CD4-positive, alpha-beta T cell treated with Interleukin-17A for 4 hours (primary cell): ENCODE data around the gene UPP1.

ENCODE experiments used
- DNase-seq: peaks from one replicate; pipeline ENCODE4 v3.0.0-alpha.2; 2020; ENCODE audit warnings: mixed read lengths

The UPP1 gene

DNA sequence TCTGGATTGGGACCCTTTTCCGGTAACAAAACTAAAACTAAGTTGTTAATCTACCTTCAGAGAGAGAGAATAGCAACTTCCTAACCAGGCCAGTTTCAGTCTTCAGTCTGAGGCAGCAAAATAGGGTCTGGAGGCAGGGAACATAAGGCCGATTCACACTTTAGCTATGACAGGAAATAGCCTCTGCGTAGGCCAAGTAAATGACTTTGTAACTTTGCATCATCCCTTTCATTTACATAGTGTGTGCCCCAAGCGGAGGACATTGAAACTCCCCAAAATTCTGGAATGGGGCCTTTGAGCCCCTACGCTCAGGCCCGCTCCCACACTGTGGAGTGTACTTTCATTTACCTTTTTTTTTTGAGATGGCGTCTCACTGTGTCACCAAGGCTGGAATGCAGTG, 1.7 kb upstream of the UPP1 start:
- no peak for DNase-seq

GRCh38 chr7:48088559-48089045, 463 bp upstream of the UPP1 start:
- no peak for DNase-seq

DNA sequence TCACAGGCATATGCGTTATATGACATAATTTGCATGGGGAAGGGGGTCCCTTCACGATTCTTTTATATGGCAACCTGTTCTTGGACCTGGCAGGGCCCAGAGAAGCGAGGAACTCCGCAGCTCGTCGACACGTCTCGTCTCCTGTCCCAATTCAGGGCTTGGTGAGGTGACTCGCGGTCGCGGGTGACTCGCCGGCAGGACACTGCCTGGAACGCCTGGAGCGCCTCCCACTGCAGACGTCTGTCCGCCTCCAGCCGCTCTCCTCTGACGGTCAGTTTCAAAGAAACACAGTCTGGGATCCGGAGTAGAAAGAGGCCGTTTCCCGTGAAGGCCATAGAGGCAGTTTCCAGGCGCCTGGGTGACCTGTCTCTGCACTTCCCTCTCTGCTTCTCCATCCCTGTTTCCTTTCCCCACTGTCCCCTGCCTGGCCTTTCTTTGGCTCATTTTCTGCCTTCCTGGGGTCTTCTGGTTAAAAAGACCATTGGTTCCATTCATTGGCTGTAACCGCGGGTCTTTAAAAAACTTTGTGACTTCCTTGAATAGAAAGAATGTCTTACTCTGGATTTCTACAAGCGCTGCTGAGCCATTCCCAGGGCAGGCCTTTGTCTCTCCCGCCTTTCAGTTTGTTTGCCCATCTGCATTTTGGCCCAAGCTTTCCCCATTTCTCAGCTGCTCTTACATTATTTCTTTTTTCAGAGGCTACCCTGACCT, 1.2 kb downstream of the UPP1 start:
- no peak for DNase-seq

- DNase-seq = no peak
Observed at GRCh38 chr7:48091506-48092433, 2.7 kb downstream of the UPP1 start.

DNA sequence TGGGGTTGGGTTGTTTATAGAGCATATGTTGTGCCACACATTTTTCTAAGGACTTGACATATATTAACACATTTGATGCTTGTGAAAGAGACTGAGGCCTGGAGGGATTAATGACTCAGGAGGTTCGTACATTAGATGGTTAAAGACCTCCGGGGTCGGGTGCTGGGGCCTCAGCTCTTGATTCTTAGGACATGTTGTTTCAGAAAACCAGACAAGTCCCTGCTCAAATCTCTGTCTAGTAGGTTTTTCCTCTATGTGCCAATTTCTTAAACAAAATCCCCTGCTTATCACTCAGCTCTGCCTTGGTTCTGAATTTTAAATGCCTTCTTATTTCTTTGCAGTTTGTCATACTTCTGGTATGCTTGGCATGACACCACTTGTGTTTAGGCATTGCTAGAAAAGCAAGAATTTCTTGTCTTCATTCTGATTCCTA, 5.8 kb downstream of the UPP1 start:
- no peak for DNase-seq

GRCh38 chr7:48096273-48096672, 7.2 kb downstream of the UPP1 start:
- peak; percentile 68 for DNase-seq

- peak; percentile 47 for DNase-seq
Observed at GRCh38 chr7:48097521-48098231, 8.6 kb downstream of the UPP1 start.

GRCh38 chr7:48098846-48099245, 9.8 kb downstream of the UPP1 start:
- no peak for DNase-seq

DNA sequence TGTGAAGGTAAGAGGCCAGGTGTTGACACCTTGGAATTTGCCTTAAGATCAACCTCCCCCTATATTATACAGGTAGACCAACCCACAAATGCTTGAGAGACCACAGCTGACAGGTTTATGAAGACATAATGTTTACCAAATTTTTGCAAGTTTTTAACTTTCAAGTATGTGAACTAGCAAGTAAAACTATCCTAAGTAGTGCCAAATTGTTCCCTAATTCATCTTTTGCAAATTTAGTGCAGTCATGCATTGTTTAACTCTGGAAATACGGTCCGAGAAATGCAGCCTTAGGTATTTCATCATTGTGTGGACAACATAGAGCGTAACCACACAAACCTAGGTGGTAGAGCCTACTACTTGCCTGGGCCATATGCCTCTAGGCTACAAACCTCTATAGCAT, 10.7 kb downstream of the UPP1 start:
- no peak for DNase-seq

DNA sequence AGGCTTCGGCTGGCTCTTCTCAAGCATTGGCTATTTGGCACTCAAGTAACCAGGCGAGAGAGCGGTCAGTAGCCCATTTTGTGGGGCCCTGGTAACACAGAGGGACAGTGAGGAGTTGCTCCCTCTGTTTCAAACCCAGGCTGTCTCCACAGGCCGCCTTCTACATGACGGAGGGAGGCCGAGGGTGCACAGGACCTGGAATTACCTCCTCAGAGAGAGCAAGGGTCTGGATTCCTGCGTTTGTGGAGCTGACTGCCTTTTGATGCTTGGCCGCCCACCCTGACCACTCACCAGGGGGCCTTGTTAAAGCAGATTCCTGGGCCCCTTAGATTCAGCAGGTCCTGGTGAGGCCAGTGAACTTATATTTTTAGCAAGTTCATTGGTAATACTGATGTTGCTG, 12.3 kb downstream of the UPP1 start:
- DNase-seq = no peak

GRCh38 chr7:48101968-48102367, 12.9 kb downstream of the UPP1 start:
- peak; percentile 60 for DNase-seq

DNA sequence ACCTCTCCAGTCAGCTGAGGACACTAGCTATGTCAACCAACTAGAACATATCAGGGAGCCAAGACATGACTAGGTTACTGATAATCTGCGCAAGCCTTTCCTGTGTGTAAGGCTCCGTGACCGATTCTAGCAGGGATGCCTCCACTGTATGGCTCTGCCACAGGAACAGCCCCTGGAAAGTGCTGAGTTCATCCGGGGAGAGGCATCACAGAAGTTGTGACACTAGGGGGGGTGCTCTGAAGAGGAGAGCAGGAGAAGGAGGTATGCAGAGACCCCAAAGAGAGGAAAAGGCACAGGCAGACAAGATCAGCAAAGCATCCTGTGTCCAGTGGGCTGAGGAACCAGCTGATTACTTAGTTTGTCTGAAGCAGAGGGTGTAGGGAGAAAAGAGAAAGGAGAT, 13.5 kb downstream of the UPP1 start:
- no peak for DNase-seq

DNA sequence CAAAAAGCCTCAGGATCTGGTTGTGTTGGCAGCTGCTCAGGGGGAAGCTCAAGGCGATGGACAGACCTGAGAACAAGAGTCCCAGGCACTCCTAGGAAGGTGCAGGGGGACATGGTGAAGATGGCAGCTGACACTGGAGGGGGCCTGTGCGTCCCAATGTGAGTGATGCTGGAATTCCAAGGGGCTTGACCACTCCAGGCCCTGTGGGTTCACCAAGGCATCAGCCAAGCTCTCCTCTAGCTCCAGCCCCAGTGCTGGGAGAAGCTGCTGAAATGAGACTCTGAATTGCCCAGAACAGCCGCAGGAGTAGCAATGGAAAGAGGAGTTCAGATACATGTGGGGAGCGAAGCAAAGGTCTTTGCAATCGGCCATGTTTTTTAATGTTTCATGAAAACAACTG, 16.0 kb downstream of the UPP1 start:
- no peak for DNase-seq

DNA sequence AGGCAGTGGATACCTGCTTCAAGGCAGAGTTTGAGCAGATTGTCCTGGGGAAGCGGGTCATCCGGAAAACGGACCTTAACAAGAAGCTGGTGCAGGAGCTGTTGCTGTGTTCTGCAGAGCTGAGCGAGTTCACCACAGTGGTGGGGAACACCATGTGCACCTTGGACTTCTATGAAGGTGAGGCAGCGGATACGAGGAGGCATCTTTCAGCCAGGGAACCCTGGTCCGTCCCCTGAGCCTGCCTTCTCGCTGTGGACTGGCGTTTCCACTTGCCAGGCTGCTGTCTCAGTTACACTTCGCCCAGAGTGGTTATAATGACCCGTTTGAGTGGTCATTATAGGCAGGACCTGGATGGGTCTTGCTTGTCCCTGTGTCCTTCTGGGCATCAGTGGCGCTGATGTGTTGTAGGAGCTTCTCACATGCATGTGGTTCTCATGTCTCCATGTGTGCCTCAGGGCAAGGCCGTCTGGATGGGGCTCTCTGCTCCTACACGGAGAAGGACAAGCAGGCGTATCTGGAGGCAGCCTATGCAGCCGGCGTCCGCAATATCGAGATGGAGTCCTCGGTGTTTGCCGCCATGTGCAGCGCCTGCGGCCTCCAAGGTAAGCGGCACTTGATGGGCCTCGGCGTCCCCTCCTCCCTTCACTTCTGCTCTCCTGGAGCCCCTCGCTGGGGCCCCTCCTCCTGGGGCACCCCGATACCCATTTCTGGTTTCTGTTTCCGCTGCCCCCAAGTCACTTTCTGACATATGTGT, 18.0 kb downstream of the UPP1 start:
- no peak for DNase-seq

- no peak for DNase-seq
Observed at GRCh38 chr7:48107926-48108472, 18.9 kb downstream of the UPP1 start.

DNA sequence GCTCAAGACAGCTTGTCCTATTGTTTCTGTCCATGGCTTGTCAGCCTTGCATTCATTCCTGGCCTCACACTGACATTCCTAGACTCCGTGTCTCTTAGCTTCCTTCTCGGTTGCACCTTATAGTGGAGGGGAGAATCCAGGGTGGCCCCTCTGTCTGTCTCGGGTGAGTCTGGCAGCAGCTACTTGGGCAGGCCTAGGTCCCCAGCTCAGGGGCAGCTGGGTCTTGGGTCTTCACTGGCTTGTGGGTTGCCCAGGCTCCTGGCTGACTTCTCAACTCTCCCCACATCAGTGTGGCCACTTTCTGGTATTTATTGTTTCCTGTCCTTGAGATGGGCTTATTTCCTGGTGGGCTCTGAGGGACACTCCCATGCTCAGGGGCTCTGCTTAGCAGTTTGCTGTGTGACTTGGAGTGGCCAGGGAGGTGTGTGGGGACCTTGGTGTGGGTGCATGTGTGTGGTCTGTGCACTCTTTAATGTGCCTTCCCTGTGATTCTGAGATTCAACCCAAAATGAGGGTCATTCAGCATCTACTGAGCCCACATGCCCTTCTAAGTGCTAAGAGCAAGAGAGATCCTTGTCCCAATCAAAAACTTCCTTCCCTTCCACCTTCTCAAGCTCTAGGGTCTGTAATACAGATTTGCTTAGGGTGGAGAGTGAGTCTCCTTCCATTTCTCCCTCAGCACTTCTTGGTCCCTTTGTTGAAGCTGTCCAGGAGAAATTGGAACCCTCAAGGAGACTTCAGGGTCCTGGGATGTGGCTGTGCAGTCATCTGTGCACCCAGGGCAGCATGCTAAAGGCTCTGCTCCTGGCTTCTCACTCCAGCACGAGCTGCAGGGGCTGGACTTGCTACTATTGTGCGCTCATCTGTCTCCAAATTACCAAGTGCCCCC, 20.1 kb downstream of the UPP1 start:
- no peak for DNase-seq

GRCh38 chr7:48109848-48110663, 21.0 kb downstream of the UPP1 start:
- DNase-seq = peak; percentile 94

- DNase-seq = no peak
Observed at GRCh38 chr7:48110868-48111267, 21.8 kb downstream of the UPP1 start.

GRCh38 chr7:48111596-48111995, 22.5 kb downstream of the UPP1 start:
- no peak for DNase-seq
